Testis (tissue), 3 donors: ENCODE data around the gene COL21A1. TPM values are rescaled to one million over a fixed set of nuclear protein-coding genes. Genes with fewer than 3 reads are reported as not detected.

Experiments used
- DNase-seq: peaks from one replicate; pipeline ENCODE4 v3.0.0-alpha.2; 2019
- H3K27ac ChIP-seq, 2 donors: fragments of 200-600 bp; sonication (generic); one replicate each; pipeline ENCODE4 v1.5.1; 2019
- H3K27me3 ChIP-seq: fragments of 200-600 bp; sonication (generic); one replicate; pipeline ENCODE4 v1.5.1; 2019
- H3K36me3 ChIP-seq: fragments of 200-600 bp; sonication (generic); one replicate; pipeline ENCODE4 v1.5.1; 2017; ENCODE audit warnings: low read depth; ENCODE audit errors: missing control alignments
- H3K4me1 ChIP-seq: fragments of 200-600 bp; sonication (generic); one replicate; pipeline ENCODE4 v1.5.1; 2019
- H3K4me3 ChIP-seq, 2 donors: fragments of 200-600 bp; sonication (generic); one replicate each; pipeline ENCODE4 v1.5.1; 2017 to 2019
- H3K9me3 ChIP-seq: fragments of 200-600 bp; sonication (generic); one replicate; pipeline ENCODE4 v1.5.1; 2017
- CTCF ChIP-seq, 3 experiments: fragments of 450-650 bp in 2 of 3; fragments of 200-600 bp in 1 of 3; sonication (generic) in 1 of 3; IDR thresholded peaks; one replicate each; pipeline ENCODE4 v1.5.1; 2016 to 2019; ENCODE audit warnings: antibody characterized with exemption in 3 of 3, mild to moderate bottlenecking in 2 of 3, moderate library complexity in 1 of 3
- POLR2A ChIP-seq: fragments of 450-650 bp; IDR thresholded peaks from one replicate; pipeline ENCODE4 v1.6.1; 2017; ENCODE audit warnings: antibody characterized with exemption, mild to moderate bottlenecking, moderate library complexity
- WGBS, 2 donors: methylation state at CpG; one replicate each; pipeline ENCODE4 v1.1.5; 2018; 5-methylcytosine and 5-hydroxymethylcytosine counted together
- intact Hi-C: fragments of 100-400 bp; cut with DNase I; formaldehyde crosslinking; loops from one replicate; pipeline ENCODE4 v1.15.1; 2023; ENCODE audit warnings: low total_unique reads
- polyA plus RNA-seq: library from polyadenylated mRNA; stranded (reverse); fragments of 350-450 nt; fragmentation: Illumina TruSeq; extraction: RNeasy Lipid Tissue Mini Kit (QIAGEN cat#74804); gene quantifications from one replicate; pipeline ENCODE4 v1.2.3, GENCODE V29; 2014; ENCODE audit warnings: low read depth, low replicate concordance; ENCODE audit not compliant: insufficient read depth
- total RNA-seq, 2 donors: library from RNA; depleted of rRNA; stranded (reverse); fragments of >200 nt; gene quantifications; one replicate each; pipeline ENCODE4 v1.2.3, GENCODE V29; 2016

The COL21A1 gene
- total and polyA plus RNA-seq, 3 donors from 2014 or later, result 6.6 to 10.5 (median 7.1) TPM

- Histone ChIP-seq H3K9me3 (no peaks in the 10 kb centered on the region), H3K4me3 (no peak overlapping the region), H3K4me1 (no peaks in the 10 kb centered on the region), H3K27me3 (no peaks in the 10 kb centered on the region), H3K27ac (no peak overlapping the region), H3K36me3 (no peaks in the 10 kb centered on the region)
- intact Hi-C loops, result no loop called here
- TF ChIP-seq CTCF (IDR thresholded peaks at IDR 0.05) (no peak), POLR2A (no peak)
- no peak for DNase-seq
Observed at GRCh38 chr6:56096541-56096940, 150.8 kb downstream of the COL21A1 start.

DNA sequence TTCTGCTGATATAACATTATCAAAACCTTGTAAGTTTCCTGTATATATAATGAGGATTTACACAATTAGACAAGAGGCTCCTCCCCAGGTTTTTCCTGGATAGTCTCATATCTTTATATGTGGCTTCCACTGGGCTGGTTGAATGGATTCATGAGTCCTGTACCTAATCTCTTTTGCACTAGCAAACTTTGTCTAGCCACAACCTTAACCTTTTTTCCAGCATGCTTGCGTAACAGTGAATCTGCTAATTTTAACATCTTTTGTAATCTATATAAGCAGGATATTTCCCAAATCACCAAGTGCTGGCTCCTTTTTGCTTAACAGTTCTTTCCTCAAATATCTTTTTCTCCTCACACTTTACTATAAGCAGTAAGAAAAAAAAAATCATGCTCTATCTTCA, 153.6 kb downstream of the COL21A1 start:
- intact Hi-C loops, result no loop called here
- no peaks in the 10 kb centered on the region for H3K27me3 ChIP-seq
- no peak overlapping the region for H3K4me3 ChIP-seq
- no peaks in the 10 kb centered on the region for H3K9me3 ChIP-seq
- no peak overlapping the region for H3K27ac ChIP-seq
- TF ChIP-seq CTCF (IDR thresholded peaks at IDR 0.05) (no peak), POLR2A (no peak)
- no peak for DNase-seq
- WGBS, 2 donors, result 89 to 96% methylated on average over 1 of the region's 1 CpG
- H3K4me1 ChIP-seq, result no peaks in the 10 kb centered on the region
- H3K36me3 ChIP-seq, result no peaks in the 10 kb centered on the region

DNA sequence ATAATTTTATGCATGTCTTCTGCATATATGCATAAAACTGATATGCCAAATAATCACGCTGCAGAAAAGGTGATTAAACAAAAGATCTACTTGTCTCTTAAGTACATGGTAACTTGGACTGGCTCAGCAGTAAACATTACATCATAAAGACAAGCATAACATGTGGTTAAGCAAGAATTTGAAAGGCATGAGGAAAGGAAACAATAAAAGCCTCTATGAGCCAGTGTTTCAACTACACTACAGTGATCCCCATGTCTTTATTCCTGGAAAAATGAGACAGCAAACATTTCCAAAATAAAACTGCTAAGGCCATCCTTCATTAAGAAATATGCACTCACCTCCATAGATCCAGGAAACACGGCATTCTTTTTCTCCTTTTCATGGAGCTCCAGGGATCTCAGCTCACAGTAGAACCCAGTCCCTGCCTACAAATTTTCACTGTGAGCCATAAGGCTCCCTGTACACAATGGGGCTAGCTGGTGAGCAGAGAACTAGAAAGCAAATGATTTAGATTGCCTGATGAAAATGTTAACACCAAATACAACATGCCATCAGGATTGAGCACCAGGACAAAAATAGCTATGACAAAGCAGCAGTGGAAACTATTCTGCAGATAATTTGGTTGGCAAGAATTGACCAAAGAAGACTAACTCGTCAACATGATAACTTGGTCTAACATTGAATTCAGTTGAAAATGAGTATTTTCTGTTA, 156.1 kb downstream of the COL21A1 start:
- 70 to 72% methylated on average over 3 of the region's 3 CpGs for WGBS, 2 donors
- Histone ChIP-seq H3K27ac (no peak overlapping the region), H3K9me3 (no peaks in the 10 kb centered on the region), H3K27me3 (no peaks in the 10 kb centered on the region), H3K36me3 (no peaks in the 10 kb centered on the region), H3K4me3 (no peak overlapping the region), H3K4me1 (no peaks in the 10 kb centered on the region)
- TF ChIP-seq CTCF (IDR thresholded peaks at IDR 0.05), result no peak
- TF ChIP-seq POLR2A, result no peak
- no peak for DNase-seq
- intact Hi-C loops, result no loop called here

- WGBS, 2 donors, result 78 to 81% methylated on average over 4 of the region's 4 CpGs
- Histone ChIP-seq H3K4me3 (no peak overlapping the region), H3K27ac (no peak overlapping the region), H3K4me1 (no peaks in the 10 kb centered on the region), H3K9me3 (no peaks in the 10 kb centered on the region), H3K36me3 (no peaks in the 10 kb centered on the region), H3K27me3 (no peaks in the 10 kb centered on the region)
- TF ChIP-seq CTCF (IDR thresholded peaks at IDR 0.05) (no peak), POLR2A (no peak)
- no peak for DNase-seq
- intact Hi-C loops, result no loop called here
Observed at GRCh38 chr6:56088641-56089040, 158.7 kb downstream of the COL21A1 start.

- Histone ChIP-seq H3K9me3 (no peaks in the 10 kb centered on the region), H3K4me1 (no peaks in the 10 kb centered on the region), H3K4me3 (no peak overlapping the region), H3K36me3 (no peaks in the 10 kb centered on the region), H3K27me3 (no peaks in the 10 kb centered on the region), H3K27ac (no peak overlapping the region)
- DNase-seq, result no peak
- intact Hi-C loops, result no loop called here
- TF ChIP-seq CTCF (IDR thresholded peaks at IDR 0.05) (no peak), POLR2A (no peak)
Observed at GRCh38 chr6:56087421-56087820, 160.0 kb downstream of the COL21A1 start.
